ENCODE results near the gene NCOA7.

Gene NCOA7

GRCh38 chr6:125754566-125754965, 36.2 kb upstream of the NCOA7 start:
- no peak for TF ChIP-seq CTCF (IDR thresholded peaks at IDR 0.05; ENCODE audit: borderline replicate concordance, insufficient read depth, low read depth, low read length)
- H3K4me3 ChIP-seq (ENCODE audit: low read depth, low read length): no peak overlapping the region

- TF ChIP-seq CTCF (IDR thresholded peaks at IDR 0.05; ENCODE audit: borderline replicate concordance, insufficient read depth, low read depth, low read length): peak; percentile 16; the same call in 1 of the 2 replicates
- no peak overlapping the region for H3K4me3 ChIP-seq (ENCODE audit: low read depth, low read length)
Measured at GRCh38 chr6:125759184-125759902, 31.4 kb upstream of the NCOA7 start.

- no peak for TF ChIP-seq CTCF (IDR thresholded peaks at IDR 0.05; ENCODE audit: borderline replicate concordance, insufficient read depth, low read depth, low read length)
- H3K4me3 ChIP-seq (ENCODE audit: low read depth, low read length): no peak overlapping the region
Measured at GRCh38 chr6:125759959-125760457, 30.8 kb upstream of the NCOA7 start.

GRCh38 chr6:125764121-125764671, 26.6 kb upstream of the NCOA7 start:
- TF ChIP-seq CTCF (IDR thresholded peaks at IDR 0.05; ENCODE audit: borderline replicate concordance, insufficient read depth, low read depth, low read length): no peak
- no peak overlapping the region for H3K4me3 ChIP-seq (ENCODE audit: low read depth, low read length)

GRCh38 chr6:125765944-125766343, 24.8 kb upstream of the NCOA7 start:
- TF ChIP-seq CTCF (IDR thresholded peaks at IDR 0.05; ENCODE audit: borderline replicate concordance, insufficient read depth, low read depth, low read length): no peak
- no peak overlapping the region for H3K4me3 ChIP-seq (ENCODE audit: low read depth, low read length)

- no peak overlapping the region for H3K4me3 ChIP-seq (ENCODE audit: low read depth, low read length)
- TF ChIP-seq CTCF (IDR thresholded peaks at IDR 0.05; ENCODE audit: borderline replicate concordance, insufficient read depth, low read depth, low read length): no peak
Measured at GRCh38 chr6:125766641-125767040, 24.1 kb upstream of the NCOA7 start.
